ENCODE measurements around the gene ABR.
"Not testable (repeated sequence)": the region's sequence is repeated elsewhere in the genome, so short reads cannot be mapped to it uniquely, and the experiment has no call there.

The ABR gene

DNA sequence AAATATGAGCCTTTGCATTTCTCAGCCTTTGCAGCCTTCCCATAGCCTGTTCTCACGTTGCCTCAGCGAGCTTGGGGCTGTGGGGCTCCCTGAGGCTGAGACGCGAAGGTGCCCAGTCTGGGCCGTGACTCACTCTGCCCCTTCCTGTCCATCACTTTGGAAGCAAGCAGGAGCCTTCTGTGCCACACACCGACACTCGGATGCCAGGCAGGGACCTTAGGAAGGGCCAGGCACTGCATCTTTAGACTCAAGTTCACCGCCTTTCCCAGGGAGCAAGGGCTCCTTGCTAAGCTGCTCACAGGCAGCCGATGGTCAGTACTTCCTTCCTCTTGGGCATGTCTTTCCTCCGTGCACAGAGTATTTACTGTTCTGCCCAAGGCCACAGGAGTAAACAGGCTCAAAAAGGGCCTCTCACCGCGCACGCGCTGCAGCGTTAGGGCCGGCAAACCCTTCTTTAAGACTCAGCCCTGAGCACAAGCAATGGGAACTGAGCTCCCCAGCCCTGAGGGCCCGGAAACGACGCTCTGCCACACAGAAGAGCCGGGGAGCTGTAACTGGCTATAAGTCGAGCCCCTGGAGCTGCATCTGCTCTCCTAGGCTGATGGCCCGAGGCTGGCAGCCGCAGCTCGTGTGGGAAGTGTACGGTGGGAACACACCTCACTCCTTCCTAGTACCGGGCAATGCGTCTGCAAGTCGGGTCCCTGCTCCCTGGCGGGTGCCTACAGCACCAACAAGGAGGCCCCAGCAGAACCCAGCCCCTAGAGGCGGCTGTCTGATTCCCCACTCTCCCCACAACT, 175.6 kb downstream of the ABR start:
- DNase-seq: no peak

DNA sequence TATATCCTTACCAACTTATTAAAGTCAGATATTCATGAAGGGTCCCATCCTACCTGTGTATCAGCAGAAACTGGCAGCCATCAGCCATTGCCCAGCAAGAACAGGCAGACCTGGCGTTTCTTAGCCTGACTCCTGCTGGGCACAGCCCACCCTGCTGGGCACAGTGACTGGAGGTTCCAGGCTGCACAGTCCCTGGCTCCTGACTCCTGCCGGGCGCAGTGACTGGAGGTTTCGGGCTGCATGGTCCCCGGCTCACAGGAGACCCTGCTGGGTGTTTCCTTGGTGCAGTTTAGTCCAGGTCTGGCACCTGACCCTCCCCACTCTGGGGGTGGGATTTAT, 176.2 kb downstream of the ABR start:
- DNase-seq: no peak

DNA sequence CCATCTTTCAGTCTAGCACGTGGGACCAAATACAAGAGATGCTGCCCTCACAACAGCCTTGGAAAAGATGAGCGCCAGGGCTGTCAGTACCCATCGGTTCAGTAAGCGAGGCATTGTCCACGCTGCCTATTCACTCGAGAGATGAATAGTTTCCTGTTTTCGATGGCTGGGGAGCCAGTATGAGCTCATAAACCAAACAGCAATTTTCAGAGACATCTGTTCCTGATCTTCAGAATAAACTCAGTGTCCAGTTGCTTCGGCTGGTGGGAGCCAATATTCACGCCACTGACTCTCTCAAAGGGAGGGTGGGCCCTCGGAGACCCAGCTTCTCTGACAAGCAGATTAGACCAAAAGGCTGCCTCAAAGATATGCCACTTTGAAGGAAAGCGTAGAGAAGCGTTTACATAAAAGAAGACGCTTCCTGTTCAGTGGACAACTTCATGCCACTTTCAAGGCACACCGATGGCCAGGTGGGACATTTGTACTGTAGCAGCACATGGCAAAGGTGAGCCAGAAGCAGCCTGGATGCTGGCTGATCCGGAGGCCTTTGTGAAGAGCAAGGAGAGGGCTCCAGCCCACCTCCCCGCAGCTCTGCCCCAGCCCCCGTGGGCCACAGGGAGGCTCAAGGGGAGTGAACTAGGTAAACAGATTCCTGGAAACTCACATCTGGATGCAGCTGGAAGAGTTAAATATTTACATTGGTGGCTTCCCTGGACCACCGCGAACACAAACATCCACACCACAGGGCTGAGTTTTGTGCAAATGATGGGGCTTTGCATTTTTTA, 176.8 kb downstream of the ABR start:
- no peak for DNase-seq

DNA sequence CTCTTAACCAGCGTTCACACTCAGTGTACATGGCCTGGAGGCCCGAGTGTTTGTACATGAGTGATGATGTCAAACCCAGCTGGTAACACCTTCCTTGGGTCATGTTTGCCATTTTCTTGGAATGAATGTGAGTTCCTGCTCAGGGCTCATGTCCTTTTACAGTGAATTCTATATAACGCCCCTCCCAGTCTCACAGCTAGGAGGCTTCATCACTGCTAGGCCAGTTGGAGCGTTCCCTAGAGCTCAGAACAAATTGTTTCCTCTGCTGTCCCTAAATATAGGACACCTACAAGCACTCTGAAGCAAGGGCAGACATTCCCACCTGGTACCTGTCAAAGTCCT, 177.4 kb downstream of the ABR start:
- no peak for DNase-seq

DNA sequence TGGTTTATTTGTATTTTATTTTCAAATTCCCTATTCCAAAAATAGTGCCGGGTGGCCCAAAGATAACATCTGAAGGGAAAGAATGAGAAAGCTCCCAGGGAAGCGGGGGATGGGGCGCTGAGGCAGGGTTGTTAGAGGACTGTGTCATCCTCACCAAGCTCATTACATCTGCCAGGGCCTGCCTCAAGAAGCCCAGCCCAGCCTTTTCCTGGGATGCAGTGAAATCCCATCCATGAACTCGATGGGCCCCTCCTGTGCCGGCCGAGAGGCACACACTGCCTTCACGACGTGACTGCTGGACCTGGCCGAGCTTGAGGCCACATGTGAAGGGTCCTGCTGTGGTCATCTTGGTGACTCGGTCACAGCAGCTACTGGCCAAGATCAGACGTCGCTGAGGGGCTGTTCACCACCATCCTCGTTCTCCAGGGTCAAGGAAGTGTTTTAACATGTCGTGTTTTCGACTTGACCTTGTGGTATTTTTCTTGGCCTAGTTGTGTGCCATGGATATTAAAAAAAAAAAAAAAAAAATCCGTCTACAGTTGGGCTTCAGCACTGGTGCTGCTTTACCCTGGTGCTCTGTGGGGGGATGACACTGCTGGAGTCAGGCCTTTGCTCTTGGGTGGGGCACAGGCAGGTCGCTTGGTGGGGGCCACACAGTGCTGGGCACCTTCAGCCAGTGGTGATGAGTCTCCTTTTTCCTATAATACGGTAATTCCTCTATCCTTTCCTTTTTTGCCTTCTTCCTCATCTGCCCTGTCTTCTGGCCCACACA, 178.0 kb downstream of the ABR start:
- DNase-seq: no peak

DNA sequence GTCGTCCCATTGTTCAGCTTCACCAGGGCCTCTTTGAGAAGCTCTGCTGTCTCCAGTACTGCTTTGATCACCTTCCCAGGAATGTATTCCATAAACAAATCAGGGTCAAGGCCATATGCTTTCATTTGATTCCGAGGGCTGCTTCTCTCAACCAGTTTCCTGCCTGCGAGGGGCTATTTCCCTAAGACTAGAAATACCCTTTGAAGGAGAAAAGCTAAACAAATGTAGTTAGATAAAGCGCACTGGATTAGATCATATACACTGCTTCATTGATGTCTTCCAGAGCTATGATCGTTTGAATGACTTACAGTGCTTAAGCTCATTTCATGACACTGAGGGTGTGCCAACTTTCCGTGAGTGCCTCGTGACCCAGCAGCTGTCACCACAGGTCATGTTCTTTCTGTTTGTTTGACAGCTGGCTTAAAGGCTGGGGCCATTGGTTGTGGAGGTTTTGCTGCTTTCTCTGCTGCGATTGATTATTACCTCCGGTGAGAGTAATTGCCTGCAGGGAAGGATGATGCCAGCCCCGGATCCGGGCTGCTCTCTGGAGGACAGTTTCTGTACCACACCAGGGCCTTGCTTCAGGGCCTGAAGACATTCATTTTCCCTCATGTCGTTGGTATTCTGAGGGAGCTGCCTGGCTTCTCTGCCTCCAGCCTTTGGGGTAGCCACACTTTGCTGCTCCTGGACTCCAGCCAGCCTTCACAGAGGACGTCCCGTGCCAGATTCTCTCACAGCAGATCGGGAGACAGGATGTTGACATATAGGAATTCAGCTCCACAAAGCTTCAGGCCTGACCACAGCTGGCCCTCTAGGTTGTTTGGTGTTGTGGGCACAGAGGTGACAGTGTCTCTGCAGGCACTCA, 179.0 kb downstream of the ABR start:
- no peak for DNase-seq

DNA sequence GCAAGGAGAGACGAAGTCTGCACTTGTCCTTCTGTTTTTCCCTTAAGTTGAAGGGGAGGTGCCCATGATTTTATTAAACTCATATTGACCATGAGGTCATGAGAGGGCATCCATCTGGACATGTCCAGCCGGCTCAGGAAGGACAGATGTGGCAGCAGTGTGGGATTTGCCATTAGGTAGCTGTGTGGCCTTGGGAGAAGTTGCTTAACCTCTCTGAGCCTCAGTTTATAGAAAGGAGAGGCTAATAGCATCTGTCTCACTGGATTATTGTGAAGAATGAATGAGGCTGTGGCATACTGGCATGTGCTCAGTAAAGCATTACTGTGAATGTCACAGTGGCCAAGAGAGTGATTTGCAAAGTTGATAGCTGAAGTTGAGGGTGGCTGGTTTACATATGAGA, 181.7 kb downstream of the ABR start:
- no peak for DNase-seq

DNA sequence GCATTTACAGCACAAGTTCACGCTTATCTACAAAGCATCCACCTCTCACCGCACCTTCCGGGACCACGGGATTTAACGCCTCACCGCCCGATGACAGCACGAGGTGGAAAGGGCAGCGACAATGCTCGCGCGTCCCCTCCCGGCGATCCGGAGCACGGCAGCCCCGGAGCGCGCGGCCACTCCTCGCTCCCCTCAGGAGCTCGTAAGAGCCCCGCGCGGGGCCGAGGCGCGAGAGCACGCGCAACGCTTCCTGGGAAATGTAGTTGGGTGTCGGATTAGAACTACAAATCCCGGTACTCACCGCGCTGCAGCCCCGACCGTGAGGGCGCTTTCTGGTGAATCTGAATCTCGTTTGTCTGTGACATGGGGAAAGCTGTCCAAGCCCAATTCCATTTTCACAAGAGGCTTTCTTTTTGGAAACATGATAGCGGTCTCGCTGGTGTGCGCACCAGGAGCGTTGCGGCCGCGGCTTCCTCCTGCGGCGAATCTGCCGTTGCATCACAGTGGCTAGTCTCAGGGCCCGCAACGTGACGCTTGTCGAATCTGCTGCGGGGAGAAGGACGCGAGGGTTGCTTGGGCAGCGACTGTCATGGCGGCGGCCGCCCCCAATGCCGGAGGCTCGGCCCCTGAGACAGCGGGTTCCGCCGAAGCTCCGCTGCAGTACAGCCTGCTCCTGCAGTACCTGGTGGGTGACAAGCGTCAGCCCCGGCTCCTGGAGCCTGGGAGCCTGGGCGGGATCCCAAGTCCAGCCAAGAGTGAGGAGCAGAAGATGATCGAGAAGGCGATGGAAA, 183.0 kb downstream of the ABR start, which contains the start of gene TIMM22:
Gene TIMM22, plus strand, starts transcription at position 576 of the 791 bp plus-strand sequence. Its CDS starts 14 bp downstream, at position 590.
- DNase-seq: peak; percentile 87 to 92

DNA sequence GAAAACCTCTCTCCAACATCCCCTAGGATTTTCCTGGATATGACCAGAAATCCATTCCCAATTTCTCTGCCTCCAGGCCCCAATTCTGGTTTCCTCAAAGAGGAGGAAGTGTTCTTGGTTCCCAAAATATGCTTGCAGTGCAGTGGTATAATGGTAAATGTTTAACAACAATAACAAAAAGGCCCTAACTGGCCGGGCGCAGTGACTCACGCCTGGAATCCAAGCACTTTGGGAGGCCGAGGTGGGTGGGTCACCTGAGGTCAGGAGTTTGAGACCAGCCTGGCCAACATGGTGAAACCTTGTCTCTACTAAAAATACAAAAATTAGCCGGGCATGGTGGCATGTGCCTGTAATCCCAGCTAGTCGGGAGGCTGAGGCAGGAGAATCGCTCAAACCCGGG, 184.5 kb downstream of the ABR start:
- DNase-seq: not testable (repeated sequence)

DNA sequence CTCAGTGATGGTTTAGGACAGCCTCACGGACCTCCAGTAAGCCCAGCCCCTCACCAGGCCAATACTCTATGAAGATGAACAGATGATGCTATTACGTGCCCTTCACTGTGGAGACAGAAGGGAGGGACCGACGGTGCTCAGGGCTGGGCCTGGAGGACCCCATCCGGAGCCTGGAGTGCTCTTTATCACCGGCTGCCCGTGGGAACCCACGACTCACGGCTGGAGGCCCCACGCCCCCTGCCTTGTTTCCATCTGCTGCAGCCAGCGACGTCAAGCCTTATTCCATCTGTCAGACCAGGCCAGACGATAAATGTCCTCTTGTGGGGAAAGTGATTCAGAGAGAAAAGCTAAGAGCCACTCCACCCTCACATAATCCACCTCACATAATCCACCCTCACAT, 186.8 kb downstream of the ABR start:
- DNase-seq: no peak

DNA sequence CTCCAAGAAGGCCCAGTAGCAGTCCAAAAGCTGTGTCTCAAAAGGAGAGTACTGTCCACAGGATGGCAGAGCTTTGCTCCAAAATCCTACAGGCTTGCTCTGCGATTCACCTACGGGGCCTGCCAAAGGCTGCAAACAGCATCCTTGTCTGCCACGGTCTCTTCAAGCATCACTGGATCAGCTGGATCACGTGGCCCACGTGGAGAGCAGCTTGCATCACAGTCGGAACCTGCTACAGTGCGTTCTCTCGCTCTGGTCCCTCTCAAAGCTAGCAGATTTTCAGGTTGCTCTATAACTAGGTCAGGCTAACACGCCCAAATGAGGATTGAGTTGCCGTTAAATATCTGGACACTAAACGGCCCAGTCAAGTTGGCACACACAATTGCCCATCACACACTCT, 191.2 kb downstream of the ABR start:
- no peak for DNase-seq

DNA sequence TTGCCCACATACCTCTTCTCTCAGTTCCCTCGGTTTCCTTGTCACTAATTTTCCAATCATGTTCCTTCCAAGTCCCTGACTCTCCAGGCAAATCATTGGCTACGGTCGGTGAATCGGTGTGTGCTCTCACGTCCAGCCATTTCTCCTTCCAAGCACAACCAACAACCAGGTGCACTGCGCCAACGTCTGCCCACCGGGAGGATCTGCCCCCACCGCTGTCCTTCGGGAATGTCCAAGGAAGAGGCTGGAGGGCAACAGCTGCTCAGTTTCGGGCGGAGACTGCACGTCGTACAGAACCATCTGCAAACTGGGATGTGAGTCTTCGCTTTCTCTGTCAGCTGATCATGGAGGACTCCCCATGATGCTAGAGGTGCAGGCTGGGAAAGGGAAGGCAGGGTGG, 191.8 kb downstream of the ABR start:
- no peak for DNase-seq

DNA sequence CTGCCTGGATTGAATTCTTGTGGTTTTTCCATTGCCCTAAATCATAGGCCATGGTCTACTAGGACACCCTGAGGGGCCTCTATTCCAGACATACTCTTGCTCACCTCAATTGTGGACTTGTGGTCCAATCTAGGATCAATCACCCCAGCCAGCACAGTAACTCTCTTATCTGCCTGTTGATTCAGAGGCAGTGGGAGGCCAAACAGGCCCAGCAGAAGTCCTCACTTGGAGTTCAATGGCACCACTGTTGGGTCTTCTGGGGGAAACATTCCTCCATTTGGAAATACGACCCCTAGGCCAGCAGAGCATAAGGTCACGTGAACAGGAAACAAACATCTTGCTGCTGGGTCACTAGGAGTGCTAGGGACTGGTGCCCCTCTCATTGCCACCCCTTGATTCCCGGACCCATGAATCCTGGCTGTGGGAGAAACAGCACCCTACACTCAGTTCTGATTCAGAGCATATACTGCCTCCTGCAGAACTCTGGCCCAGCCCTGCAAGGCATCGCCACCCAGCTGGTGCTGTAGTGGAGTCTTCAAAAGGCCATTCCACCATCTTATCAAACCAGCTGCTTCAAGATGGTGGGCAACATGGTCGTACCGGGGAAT, 193.4 kb downstream of the ABR start:
- DNase-seq: no peak

DNA sequence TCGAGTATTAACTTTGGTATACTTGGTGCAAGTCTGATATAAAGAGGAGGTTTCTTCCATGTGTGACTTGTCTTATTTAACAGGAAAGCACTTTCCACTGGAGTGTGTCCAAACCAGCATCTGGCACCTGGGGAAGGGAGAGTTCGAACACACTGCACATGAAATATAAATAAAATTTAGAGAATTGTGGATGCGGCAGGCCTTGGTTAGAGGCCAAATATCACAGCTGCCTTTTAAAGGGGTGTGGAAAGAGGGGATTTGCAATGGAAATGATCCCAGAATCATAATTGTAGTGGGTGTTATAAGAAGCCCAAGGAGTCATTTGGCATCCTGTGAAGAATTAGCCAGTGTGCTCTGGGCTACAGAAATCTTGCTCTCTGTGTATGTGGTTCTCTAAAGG, 195.9 kb downstream of the ABR start:
- DNase-seq: no peak

DNA sequence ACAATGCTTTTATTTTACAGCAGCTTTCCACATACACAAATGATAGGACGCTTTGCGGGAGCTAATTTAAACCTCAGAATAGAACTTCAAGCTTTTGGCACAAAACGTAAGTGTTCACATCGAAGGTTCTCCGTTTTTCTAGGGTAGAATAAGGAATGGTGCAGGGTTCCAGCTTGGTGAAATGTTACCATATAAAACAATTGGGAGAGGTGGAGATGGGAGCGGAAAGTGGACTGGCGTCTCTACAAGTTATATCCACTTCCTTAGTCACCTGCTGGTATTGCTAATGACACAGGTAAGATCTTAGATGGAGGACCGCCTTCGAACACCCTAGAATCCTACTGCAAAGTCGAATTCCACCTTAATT, 198.5 kb downstream of the ABR start:
- DNase-seq: no peak

DNA sequence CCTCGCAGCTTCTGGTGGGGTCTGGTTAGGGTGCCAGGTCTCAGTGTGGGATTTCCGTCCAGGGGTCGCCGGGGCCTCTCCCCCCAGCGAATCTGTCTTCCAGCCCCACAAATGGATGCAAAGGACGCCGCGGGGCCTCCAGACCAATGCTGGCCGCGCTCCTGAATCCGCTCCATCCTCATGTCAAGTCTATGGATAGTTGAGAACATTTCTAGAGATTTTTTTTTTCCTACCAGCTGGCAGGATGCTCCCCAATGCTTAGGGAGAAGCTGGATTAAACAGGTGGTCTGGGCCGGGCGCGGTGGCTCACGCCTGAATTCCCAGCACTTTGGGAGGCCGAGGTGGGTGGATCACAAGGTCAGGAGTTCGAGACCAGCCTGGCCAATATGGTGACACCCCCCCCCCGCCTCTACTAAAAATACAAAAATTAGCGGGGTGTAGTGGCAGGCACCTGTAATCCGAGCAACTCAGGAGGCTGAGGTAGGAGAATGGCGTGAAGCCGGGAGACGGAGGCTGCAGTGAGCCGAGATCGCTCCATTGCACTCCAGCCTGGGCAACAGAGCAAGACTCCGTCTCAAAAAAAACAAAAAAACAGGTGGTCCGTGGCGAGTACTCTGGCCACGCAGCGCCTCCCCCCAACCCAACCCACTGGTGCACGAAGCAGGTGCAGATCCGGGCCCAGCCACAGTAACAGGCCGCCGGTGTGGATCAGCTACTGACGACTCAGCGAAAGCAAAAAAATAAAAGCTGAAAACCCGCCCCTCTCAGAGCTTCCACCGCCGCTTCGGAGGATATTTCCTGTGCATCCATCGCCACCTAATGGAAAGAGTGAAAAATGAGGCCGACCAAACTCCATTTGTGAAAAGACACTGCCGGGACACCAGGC, 199.1 kb downstream of the ABR start:
- DNase-seq: peak; percentile 19 to 86

DNA sequence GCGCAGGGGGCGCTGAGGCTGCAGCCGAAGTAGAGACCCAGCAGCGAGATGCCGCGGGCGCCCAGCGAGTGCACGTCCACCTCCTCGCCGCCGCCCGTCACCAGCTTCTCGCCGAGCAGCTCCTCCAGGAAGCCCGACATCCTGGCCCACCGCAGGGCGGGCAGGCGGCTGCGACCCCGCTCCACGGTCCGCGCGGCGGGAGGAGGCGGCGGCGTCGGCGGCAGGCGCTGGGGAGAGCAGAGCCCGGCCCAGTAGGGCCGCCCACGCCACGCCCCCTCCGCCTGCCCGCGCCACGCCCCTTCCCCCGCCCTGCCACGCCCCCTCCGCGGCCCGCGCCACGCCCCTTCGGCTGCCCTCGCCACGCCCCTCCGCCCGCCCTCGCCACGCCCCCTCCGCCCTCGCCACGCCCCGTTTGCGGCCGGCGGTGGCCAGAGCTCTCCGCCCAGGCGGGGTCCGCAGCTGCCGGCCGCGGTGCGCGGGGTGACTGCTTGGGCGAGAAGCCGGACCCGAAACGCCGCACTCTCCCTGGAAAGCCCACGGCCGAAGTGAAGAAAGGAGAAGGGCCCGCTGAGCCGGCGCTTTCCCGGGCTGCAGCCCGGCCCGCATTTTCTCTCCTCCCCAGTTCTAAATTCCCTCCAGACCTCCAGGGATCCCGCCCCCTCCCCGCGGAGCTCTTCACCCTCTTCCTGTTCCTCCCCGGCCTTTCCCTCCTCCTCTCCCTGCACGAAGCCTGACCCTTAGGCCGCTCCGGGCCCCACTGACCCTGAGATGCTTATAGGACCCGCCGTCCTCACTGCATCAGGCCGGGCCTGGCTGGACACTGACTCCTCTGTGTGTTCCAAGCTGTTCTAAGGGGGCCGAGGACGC, 200.0 kb downstream of the ABR start, which contains the start of gene NXN:
Gene NXN, minus strand, starts transcription at position 238 of the 867 bp plus-strand sequence.
- DNase-seq: peak; percentile 45 to 93

DNA sequence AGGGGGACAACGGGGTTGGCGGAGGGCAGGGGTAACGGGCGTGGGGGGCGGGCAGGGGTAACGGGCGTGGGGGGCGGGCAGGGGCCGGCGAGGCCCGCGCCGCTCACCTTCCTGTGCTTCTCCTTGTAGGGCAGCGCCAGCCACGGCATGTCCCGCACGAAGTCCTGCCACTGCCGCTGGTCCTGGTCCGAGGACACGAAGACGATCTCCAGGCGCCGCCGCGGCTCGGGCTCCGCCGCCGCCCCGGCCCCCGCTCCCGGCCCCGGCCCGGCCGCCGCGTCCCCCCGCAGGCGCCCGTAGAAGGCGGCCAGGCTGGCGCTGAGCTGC, 200.6 kb downstream of the ABR start:
- DNase-seq: no peak
